Measurements from ENCODE around the gene DNAJB12.

The DNAJB12 gene

DNA sequence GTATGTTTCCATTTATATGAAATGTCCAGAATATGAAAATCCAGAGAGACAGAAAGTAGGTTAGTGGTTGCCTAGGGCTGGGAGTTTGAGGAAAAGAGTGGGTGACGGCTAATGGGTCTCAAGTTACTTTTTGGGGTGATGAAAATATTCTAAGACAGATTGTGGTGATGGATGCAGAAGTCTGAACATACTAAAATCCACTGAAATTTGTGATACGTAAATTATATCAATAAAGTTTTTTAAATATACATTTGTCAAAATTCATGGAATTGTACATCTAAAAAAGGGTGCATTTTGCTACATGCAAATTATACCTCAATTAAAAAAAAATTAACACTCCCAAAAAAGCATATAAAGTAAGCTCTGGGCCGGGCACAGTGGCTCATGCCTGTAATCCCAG is 71.6 kb downstream of the DNAJB12 start:
- no peak for DNase-seq

Data from activated CD4-positive, alpha-beta T cell treated with anti-CD3 and anti-CD28 coated beads for 4 hours (primary cell).